NCI-H82 (cell line): ENCODE results near the gene HOXB4.
A peak's percentile ranks its signal among the peaks of the same experiment; 100 is the strongest.

ENCODE experiments used
- DNase-seq: peaks from one replicate; lab custom pipeline; 2025; lab: John Stamatoyannopoulos, UW

The HOXB4 gene

DNA sequence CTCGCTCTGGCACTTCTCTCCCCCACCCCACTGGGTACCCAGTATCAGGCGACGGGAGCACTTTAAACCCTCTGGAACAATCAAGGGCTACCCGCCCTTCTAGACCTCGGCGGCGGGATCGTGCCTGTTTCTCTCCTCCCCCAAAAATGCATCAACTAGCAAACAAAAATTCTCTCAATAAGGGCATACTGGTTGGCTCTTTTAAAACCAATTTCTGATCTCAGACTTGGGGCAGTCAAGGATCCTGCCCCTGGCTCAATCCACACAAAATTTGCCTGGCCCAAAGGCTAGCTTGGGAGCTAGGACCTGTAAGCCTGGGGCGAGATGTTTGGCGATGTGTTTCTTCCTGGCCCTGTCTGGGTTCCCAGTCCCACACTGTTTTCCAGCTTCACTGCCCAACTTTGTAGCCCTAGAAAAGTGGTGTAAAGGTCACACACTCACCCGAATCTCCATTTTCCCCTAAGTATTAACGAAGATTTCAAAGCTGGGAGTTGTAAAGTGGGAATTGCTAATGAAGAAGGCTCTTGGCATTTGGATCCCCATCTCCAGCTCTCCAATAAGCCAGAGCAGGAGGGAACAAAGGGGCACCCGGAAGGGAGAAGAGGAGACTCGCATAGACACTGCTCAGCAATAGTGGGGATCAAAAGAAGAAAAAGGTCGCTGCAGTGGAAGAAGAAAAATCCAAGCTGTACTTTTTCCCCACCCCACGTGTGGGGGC is 18.9 kb downstream of the HOXB4 start:
- no peak for DNase-seq

DNA sequence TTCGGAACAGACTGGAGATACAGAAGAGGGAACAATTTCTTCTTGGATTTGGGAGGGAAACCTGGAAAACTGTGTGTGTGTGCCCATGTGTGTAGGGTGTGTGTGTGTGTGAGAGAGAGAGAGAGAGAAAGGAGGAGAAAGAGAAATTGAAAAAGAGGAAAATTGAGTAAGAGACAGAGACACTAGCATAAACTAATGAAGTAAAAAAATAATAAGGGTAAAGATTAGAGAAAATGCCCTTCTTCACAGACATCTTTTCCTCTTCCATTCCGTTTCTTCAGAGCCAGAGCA is 19.4 kb downstream of the HOXB4 start:
- DNase-seq, result no peak

DNA sequence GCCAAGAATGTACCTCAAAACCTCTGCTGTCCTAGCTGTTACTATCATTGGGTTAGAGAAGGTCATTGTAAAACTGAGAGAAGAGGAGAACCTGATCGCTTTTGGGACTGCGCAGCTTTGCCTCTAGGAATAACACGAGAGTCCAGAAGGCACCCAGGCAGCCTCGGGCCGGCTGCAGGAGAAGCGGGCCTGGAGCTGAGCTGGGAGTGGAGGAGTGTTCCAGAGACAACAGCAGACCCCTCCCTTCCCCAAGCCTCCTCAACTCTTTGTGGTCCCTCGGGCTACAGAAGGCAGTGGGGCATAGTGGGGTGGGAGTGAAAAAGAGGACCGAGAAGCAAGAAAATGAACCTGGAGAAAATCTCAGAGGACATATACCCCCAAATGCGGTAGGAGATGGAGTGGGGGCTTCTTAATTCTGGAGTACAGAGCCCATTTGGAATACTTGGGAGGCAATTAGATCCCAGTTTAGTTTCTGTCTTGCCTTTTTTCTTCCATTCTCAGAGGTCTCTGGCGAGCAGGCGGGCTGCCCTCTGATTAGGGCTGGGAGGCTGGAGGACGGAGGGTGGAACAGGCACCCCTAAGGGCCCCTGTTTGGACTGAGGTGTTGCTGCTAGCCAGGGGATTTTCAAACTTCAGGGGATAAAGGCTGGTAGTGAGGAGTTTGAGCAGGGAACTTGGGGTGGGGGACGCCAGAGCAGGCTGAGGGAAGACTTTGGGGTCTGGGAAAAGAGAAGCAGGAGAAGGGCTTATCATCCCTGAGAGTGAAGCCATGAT is 19.9 kb downstream of the HOXB4 start:
- DNase-seq, result no peak

DNA sequence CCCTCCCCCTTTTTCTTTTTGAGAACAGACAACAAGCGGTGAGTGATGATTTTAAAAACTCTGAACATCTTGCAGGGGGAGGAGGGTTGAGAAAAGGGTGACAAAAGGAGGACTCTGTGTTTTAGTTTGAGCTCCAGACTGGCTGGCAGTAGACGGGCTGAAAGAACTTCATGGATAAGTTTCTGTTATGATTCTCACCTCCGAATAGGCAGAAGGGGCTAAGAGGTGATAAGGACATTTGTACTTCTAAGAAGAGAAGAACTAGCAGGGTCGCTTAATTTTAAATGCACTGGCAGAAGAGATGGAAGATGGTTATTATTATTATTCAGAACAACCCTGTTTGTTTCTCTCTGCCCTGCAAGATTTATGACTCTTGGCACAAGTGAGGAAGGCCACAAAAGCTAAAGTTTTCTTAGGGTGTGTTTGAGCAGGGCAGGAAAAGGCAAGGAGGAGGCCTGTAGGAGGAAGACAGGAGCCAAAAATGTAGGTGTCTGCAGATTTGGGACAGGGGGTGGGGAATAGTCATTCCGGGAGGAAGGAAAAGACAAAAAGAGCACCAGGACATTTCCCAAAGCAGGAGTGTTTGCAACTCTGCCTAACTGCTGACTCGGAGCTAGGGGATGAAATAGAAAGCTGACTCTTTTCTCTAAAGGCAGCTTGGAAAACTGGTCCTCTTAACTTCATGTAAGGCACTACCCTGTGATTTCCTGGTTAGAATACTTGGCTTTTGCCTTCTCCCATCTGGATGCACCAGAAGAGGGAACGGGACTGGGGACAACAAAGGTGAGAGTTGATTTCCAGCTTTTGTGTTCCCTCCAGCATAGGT is 21.4 kb downstream of the HOXB4 start:
- no peak for DNase-seq

DNA sequence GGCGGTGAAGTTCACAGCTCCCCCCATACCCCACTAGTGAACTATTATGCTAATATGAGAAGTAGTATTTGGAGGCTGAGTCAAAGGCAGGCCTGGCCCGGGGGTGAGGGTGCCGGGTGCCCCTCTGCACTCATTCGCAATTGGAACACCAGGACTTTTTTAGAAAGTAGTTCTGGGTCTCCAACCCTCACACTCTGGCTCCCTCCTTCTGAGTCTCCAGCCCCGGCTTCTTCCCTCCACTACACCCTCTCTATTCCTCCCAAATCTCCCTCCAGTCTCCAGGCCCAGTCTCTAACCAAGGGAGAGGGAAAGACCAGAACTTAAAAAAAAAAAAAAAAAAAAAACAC is 21.9 kb downstream of the HOXB4 start:
- no peak for DNase-seq

DNA sequence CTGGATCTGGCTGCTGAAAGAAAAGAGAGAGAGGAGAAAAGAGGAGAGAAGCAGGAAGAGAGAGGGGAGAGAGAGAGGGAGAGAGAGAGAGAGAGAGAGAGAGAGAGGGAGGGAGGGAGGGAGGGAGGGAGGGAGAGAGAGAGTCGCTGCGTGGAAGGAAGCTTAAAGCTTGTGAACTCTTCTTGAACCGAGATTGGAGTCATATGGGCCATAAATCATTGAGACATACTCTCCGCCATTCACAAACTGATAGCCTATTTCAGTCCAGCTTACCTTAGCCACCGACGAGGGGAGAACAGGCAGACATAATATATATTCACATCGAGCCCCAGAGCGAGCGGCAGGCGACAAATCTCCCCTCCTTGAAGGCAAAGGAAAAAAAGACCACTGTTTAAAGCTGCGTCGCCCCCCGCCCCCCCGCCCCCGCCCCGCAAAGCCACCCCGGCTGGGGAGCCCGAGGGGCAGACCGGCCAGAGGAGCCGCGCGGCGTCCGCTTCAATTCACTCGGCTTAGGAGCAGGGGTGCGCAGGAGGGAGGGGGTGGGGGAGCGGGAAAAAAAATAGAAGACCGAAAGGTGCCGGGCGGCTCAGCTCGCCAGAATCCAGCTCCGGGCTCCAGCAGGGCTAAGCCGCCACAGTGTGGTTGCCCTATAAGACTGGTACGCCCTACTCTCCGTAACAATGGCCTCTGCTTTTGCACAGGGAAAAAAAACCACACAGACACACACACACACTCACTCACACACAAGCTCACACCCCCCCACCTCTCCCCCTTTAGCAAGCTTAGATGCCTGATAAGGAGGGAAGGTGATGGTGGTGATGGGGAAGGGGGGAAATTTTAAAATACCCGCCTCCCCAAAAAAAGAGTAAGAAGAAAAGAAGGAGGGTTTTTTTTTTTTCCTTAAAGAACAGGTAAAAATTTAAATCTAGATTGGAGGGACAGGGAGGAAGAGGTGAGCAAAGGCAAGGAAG is 22.6 kb downstream of the HOXB4 start:
- DNase-seq, result peak; percentile 39

DNA sequence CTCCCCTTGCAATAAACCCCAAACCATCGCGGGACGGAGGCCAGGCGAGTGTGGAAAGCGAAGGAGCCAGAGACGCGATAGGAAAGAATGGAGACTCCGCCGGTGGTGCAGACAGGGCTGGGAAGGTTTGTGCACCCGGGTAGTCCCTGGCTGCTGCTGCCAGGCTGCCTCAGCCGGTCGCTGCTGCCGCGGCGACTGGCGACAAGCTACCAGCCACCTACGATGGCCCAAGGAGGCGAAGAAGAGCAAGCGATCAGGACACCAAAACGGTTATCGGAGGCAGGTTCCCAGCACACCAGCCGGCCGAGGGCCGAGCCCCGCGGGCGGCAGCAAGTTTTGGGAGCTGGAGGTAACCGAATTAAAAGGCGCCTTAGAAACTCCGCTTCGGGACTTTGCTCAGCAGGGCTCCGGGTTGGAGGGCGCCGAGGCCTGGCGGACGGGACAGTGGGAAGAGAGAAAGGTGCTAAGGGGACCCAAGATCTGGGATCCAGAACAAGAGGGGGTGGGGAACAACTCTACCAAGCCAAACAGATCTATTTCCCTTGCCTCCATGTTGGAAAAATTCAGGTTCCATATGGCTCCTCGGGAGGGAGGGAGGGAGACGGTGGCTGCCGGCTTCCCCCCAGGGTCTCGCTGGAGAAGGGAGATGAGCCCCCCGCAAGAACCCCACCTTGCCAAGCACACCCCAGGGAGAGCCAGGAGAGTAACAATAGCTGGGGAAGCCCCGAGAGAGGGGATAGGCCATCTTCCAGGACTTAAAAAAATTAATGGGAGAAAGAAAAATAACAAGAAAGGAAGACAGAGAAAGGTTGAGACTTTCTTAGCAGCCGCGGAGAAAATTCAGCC is 23.5 kb downstream of the HOXB4 start:
- no peak for DNase-seq

DNA sequence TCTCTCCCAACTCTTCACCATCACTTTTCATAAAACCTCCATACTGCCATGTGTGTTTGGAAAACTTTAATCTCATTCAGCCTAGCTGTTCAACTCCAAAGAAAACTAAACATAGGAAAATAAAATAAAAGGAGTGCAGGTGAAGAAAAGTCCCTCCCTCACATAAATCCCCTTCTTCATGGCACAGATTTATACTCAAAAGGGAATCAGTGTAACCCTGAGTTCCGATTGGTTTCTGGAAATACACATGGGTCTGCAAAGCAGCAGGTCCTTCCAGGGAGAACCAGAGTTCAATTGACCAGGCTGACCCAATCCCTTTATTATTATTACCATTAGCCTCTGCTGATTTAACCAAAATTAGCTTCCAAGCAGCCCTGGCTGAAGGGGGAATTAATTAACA is 24.3 kb downstream of the HOXB4 start:
- no peak for DNase-seq

DNA sequence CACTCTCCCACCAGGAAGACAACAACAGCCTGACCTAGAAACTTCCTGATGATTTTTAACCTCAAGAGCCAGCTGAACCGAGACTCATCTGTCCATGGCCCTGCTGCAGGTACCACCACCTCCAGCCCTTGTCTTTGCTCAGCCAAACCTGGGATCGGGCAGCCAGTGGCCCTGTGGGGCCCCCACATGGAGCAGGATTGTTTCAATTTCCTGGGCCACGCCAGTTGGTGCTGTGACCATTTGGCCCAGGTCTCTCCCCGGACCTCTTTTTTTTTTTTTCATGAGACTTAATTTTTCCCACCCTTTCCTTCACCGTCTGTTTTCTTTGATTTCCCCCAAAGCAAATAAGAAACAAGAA is 25.0 kb downstream of the HOXB4 start:
- no peak for DNase-seq

DNA sequence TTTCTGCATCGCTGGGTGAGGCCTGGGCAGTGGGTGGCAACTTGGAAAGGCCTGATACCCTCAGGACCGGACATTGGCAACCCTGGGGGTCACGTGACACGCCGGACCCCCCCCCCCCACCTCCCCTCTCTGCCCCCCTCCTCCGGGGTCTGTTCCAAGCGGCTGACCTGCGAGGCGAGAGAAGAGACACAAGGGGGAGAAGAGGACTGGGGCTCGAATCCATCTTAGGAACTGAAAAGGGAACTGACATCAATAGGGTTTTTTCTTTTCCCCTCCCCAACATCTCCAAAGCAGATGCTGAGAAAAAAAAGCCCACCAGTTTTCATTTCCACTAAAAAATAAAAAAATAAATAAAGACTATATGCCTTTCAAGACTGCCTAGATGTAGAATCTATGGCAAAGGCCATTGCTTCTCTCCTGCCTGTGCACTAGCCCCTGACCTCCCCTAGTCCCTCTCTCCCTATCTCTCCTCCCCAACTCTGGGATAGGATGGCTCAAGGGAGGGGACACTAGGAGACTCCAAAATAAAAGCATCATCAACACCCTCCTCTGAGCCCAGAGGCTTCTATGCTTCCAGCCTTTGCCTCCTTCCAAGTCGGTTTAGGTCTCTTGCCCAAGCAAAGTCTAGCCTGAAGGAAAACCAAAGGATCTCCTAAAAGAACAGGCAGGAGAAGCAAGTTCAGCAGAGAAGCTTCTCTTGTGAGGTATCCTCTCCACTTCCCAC is 25.5 kb downstream of the HOXB4 start:
- no peak for DNase-seq

DNA sequence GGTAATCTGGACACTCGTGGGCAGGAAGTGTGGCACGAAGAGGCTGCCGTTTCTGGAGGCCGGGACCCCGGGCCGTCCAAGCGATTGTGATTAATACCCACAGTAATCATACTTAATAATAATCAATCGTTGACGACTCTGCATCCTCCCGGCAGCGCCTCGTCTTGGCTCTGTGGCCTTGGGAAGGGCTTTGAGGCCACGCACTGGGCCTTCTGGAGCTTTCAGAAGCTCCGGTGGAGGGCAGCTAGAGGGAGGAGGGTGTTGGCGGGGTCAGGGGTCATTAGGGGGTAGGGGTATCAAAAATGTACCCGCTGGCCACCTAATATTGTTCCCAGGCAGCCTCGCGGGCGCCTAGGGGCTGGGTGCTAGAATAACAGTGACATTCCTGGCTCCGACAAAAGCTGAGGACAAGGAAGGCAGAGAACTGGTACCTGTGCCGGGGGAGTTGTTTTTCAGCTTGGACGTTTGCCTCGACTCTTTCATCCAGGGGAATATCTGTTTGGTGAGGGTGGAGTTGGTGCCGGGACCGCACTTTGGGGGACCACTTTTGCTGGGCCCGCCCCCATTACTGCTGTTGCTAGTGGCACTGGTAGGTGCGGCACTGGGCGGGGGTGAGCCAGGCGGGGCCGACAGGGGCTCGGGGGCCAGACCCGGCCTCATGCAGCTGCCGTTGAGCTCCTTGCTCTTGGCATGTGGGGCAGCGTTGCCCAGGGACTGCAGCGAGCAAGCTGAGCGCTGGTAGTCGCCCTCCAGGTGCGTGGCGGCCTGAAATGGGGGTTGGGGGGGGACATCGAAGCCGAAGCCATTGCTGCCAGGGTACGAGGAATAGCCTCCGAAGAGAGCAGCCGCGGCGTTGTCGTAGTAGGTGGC is 26.3 kb downstream of the HOXB4 start:
- no peak for DNase-seq

DNA sequence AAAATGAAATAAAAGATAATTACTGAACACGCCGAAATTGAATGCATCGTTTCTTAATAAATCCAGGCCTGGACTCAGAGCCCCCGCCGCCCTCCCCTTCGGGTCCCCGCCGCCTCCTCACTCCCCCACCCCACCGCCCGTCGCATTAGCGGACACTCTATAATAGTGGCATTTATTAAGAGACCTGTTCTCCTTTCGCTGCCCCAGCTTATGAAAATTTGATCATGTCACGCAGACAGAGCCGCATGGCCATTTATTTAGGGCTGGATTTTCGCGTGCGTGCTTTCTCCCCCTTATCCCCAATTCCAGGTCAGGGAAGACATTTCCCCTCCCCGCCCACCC is 27.0 kb downstream of the HOXB4 start:
- DNase-seq, result no peak

DNA sequence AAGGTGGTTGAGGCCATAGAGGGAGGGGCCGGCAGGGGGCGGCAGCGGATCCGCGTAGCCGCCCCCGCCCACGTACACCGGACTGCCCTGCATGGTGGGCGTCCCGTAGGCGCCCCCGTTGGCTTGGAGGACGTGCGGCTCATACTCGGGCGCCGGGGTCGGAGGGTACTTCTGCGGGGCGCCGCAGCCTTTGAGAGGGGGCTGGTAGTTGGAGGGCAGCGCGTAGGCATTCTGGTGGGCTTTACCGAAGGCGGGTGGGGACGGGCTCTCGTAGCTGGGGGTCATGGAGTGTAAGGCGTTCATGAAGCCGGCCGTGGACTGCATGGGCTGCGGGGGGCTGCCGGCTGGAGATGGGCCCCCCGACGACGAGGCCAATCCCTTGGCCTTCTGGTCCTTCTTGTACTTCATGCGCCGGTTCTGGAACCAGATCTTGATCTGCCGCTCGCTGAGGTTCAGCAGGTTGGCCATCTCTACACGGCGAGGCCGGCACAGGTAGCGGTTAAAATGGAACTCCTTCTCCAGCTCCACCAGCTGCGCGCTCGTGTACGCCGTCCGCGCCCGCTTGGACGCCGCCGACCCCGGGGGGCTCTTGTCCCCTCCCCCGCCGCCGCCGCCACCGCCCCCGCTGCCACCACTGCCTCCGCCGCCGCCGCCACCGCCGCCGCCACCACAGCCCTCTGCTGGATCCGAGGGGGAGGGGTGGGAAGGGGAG is 27.5 kb downstream of the HOXB4 start:
- DNase-seq, result no peak

DNA sequence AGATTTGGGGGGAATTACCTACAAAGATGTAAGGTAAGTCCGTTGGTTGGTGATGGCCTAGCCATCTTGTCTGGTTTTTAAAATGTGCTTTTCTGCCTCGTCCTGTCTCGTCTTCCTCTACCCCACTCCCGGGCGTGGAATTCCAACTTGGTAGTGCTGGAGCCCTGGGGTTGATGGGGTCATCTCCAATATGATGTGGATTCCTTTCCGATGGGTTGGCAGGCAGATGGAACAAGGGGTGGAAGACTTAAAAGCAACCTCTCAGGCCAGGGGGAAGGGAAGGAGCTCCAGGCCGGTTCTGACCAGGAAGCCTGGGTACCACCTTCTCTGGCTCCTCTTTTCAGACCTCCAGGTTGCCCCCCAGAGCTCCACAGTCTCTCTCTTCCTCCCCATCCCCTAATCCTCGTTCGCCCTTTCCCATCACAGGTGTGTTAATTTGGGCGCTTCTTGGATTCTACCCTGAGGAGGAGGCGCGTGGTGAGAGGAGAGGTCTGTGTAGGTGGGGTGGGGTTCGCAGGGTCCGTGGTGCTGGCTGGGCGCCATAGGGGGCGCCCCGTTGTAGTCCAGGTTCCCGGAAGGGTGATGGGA is 28.1 kb downstream of the HOXB4 start:
- no peak for DNase-seq

DNA sequence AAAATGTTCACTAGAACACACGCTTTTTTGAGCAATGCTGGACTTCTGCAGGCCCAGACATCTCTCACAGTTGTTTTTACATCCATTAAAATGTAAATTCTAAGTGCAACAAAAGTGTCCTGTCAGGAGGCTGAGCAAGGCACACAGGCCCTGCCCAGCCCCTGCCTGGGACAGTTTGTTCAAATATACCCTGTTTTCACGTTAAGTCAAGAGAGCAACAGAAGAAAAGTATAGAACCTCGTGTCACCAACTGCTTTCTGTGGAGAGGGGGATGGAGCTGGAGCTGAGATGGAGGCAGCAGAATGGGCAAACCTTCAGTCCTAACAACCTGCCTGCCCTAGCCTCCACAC is 28.9 kb downstream of the HOXB4 start:
- DNase-seq, result no peak

DNA sequence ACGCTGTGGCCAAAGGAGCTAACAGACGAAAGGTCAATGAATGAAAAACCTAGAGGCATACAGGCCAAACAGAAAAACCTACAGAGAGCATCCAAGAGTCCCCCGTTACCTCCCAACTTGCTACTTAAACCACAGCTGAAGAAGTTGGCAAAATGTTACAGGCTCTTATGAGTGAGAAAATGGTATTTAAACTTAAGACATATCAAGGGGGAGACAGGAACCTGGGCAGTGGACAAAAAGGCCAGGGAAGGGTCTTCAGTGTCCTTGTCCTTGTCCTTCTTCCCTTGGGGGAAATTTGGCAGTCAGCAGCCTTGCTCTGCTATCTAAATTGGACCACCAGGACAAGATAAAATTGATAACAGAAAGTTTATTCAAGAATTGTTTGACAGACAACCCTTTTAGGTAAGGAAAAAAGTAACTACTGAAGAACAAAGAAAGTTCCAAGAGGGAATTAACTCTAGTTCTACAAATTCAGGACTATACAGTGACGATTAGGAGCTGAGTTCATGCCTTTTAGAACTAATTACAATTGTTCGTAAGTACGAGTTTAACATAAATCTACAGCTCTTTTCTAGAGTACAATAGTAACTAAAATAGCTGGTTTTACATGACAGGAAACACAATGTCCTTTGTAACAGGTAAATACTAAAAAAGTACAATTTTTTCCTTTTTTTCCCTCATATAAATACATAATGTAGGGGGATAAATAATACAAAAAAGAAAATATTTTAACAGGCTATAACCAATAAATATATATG is 29.4 kb downstream of the HOXB4 start:
- no peak for DNase-seq

DNA sequence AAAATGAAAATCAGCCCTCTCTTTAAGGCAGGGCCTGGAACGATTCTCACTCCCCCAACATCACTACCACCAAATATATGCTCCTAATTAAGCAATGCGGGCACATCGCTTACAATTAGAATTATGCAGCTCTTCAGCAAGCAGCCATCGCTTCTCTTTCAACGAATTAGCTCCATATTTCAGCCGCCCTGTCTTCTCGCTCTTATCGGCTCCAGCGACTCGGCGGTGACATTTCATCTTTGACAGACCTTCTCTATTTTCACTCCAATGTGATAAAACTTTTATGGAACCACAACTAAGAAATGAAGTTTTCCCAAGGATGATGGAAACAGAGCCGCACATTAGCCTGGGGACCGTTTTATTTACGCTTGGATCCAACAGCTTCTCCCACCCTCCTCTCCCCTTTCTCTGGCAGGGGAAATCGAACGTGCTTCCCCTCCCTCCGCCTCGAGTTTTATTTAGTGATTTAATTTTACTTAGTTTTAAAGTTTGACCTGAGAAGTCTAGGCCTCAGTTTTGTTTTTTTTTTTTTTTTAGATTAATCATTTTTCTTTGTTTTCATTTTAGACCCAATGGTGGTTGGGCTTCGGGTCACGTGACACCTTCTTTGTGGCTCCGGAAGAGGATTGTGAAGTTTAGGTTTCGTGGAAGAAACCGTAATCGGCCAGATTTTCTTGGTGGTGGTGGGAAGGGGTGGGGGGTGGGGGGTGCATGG is 30.2 kb downstream of the HOXB4 start:
- DNase-seq, result no peak
